Loucy (cell line): ENCODE results near the gene RBSN.

Source experiments
- H2AFZ ChIP-seq: fragments of 200-600 bp; sonication (generic); 2 replicates; pipeline ENCODE4 v1.6.0; 2016; ENCODE audit warnings: antibody characterized with exemption, mild to moderate bottlenecking, low read length, moderate library complexity
- H3F3A ChIP-seq: fragments of 200-600 bp; 2 replicates; pipeline ENCODE4 v1.6.0; 2016; ENCODE audit warnings: antibody characterized with exemption, low read depth, mild to moderate bottlenecking
- H3K27me3 ChIP-seq: fragments of 200-600 bp; sonication (generic); 2 replicates; pipeline ENCODE4 v1.6.1; 2014; ENCODE audit warnings: low read length, mild to moderate bottlenecking; ENCODE audit not compliant: insufficient read depth, poor library complexity, severe bottlenecking
- H3K36me3 ChIP-seq: fragments of 200-600 bp; sonication (generic); 2 replicates; pipeline ENCODE4 v1.6.1; 2016; ENCODE audit warnings: low read length; ENCODE audit not compliant: insufficient read depth
- H3K4me1 ChIP-seq: fragments of 200-600 bp; sonication (generic); 2 replicates; pipeline ENCODE4 v1.5.1; 2014; ENCODE audit warnings: low read length, mild to moderate bottlenecking; ENCODE audit not compliant: insufficient read depth, poor library complexity, severe bottlenecking
- H3K4me2 ChIP-seq: fragments of 200-600 bp; sonication (generic); 2 replicates; pipeline ENCODE4 v1.6.0; 2014; ENCODE audit warnings: antibody characterized with exemption, low read length, low read depth, mild to moderate bottlenecking; ENCODE audit not compliant: poor library complexity, severe bottlenecking
- H3K4me3 ChIP-seq: fragments of 200-600 bp; sonication (generic); 2 replicates; pipeline ENCODE4 v1.5.1; 2014; ENCODE audit warnings: low read length, mild to moderate bottlenecking, mixed read lengths; ENCODE audit not compliant: poor library complexity, severe bottlenecking
- H3K79me2 ChIP-seq: fragments of 200-600 bp; sonication (generic); 2 replicates; pipeline ENCODE4 v1.6.1; 2014; ENCODE audit warnings: low read length; ENCODE audit not compliant: insufficient read depth
- H3K9ac ChIP-seq: fragments of 200-600 bp; sonication (generic); 2 replicates; pipeline ENCODE4 v1.6.0; 2014; ENCODE audit warnings: mild to moderate bottlenecking, low read depth, low read length, moderate library complexity; ENCODE audit not compliant: poor library complexity, severe bottlenecking
- H3K9me2 ChIP-seq: fragments of 200-600 bp; sonication (generic); replicated peaks from 2 replicates; pipeline ENCODE4 v1.6.1; 2016; ENCODE audit warnings: low read depth, low read length, mixed read lengths
- H3K9me3 ChIP-seq: fragments of 200-600 bp; sonication (generic); 2 replicates; pipeline ENCODE4 v1.6.1; 2014; ENCODE audit warnings: mild to moderate bottlenecking, antibody characterized with exemption, low read length, low read depth; ENCODE audit not compliant: insufficient read depth
- H4K20me1 ChIP-seq: fragments of 200-600 bp; sonication (generic); 2 replicates; pipeline ENCODE4 v1.6.0; 2014; ENCODE audit warnings: antibody characterized with exemption, low read length, mild to moderate bottlenecking; ENCODE audit not compliant: insufficient read depth, poor library complexity, severe bottlenecking
- EZH2phosphoT487 ChIP-seq: fragments of 200-600 bp; IDR thresholded peaks from 2 replicates; pipeline ENCODE4 v1.6.1; 2018; ENCODE audit warnings: antibody characterized with exemption, mild to moderate bottlenecking, moderate library complexity, borderline replicate concordance
- TF ChIP-seq, protein P1 (sequence below): fragments of 200-600 bp; sonication (generic); conservative IDR thresholded peaks from 2 replicates; pipeline ENCODE4 v1.5.1; 2014; ENCODE audit warnings: mild to moderate bottlenecking, antibody characterized with exemption, low read length

RBSN gene

DNA sequence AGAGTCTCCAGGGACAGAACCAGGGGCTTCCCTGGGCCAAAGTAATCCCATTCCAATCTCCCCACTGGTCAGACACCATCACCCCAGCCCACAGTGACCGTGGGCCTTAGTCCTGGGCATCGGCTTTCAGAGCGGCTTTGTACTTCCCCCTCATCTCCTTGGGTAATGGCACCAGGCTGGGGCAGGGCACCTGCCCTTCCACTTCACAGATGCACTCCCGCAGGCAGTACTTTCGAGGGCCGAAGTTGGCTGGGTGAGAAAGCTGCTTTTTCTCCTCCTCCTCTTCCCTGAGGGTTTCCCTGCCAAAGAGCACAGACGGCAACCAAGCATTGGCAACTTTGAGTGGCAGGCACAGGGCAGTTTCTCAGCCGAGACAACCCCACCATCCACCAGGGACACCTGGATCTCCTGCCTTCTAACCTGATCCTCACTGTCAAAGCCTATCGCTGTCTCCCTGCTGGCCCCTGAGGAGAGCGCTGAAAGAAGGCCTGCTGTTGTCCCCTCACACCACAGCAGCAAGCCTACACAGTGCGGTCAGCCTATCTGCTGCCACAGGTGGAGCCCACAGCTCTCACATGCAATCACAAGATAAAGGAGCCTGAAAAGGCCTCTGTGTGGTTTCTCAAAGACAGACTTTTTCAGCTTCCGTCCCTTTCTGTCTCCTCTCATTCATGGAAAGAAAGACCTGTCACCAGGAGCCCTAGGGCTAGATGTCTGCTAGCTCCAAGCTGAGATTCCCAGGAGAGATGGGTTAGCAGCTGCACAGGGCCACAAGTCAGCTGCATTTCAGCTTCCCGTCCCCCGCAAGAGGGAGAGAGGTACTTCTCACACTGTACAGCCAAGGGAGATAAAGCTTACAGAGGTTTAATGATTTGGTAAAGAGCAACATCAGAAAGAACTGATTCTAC is 46.4 kb downstream of the RBSN start:
- H3K9me3 ChIP-seq: no peaks in the 10 kb centered on the region
- no peak overlapping the region for H3K4me3 ChIP-seq
- no peaks in the 10 kb centered on the region for H3F3A ChIP-seq
- no peaks in the 10 kb centered on the region for H3K27me3 ChIP-seq
- H3K9me2 ChIP-seq: no peaks in the 10 kb centered on the region
- TF ChIP-seq, protein P1, sequence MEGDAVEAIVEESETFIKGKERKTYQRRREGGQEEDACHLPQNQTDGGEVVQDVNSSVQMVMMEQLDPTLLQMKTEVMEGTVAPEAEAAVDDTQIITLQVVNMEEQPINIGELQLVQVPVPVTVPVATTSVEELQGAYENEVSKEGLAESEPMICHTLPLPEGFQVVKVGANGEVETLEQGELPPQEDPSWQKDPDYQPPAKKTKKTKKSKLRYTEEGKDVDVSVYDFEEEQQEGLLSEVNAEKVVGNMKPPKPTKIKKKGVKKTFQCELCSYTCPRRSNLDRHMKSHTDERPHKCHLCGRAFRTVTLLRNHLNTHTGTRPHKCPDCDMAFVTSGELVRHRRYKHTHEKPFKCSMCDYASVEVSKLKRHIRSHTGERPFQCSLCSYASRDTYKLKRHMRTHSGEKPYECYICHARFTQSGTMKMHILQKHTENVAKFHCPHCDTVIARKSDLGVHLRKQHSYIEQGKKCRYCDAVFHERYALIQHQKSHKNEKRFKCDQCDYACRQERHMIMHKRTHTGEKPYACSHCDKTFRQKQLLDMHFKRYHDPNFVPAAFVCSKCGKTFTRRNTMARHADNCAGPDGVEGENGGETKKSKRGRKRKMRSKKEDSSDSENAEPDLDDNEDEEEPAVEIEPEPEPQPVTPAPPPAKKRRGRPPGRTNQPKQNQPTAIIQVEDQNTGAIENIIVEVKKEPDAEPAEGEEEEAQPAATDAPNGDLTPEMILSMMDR: no peak
- TF ChIP-seq EZH2phosphoT487: no peak
- H3K4me2 ChIP-seq: no peak overlapping the region
- H3K9ac ChIP-seq: no peak overlapping the region
- no peak overlapping the region for H2AFZ ChIP-seq
- peaks cover 3% of the 10 kb centered on the region for H4K20me1 ChIP-seq
- H3K4me1 ChIP-seq: no peaks in the 10 kb centered on the region
- H3K36me3 ChIP-seq: peaks cover 55% of the 10 kb centered on the region; the same call in 1 of the 2 replicates
- peaks cover 28% of the 10 kb centered on the region for H3K79me2 ChIP-seq

DNA sequence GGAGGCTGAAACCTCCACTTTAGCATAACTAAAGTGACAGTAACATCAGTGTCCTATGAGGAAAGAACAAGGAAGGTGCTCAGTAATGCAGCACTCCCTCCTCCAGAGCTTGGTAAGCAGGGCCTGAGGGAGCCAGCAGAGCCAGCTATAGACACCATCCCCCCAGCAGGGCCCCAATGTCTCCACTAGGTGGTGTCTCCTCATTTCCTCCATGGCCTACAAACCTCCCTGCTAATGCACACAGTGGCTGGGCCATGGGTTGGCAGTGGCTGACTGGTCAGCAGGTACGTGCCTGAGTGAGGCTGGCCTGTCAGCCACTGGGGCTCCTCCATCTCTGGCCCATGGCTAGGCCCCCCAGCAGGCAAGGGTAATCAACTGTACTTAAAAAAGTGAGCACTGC is 47.4 kb downstream of the RBSN start:
- Histone ChIP-seq H3K79me2 (peaks cover 21% of the 10 kb centered on the region), H2AFZ (no peak overlapping the region), H3K4me2 (no peak overlapping the region), H4K20me1 (peaks cover 3% of the 10 kb centered on the region), H3K4me1 (no peaks in the 10 kb centered on the region), H3K27me3 (no peaks in the 10 kb centered on the region), H3K9me2 (no peaks in the 10 kb centered on the region), H3K36me3 (peaks cover 65% of the 10 kb centered on the region; the same call in 1 of the 2 replicates), H3K4me3 (no peak overlapping the region), H3F3A (no peaks in the 10 kb centered on the region), H3K9ac (no peak overlapping the region), H3K9me3 (no peaks in the 10 kb centered on the region)
- TF ChIP-seq EZH2phosphoT487: no peak
- TF ChIP-seq, protein P1: peak; percentile 79

DNA sequence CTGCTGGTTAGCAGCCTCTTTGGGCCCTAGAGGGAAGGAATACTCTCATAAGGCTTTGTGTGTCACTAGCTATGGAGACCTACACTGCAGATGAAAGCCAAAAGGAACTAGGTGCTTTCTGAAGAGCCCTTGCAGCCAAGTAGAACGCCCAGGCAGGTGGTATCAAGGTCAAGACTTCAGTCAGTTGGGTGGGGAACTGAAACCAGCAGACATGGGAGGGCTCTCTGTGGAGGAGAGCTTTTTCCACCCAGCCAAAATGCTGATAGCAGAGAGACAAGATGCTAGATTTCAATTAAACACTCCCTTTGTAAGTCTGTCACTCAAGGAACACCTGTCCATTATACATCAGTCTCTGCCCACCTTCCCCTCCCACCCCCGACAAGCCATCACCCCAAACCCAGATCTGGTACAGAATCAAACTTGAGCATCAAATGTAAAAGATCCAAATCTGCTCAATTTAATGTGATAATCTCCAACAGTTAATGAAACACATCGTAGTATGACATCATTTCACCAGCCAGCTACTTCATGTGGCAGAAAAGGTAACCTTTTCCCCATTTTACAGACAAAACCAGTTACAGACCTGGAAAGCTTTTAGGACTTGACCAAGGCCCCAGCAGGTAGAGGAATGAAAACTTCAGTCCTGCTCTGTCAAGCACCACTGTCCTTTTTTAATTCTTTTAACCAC is 48.4 kb downstream of the RBSN start:
- H3K4me1 ChIP-seq: no peaks in the 10 kb centered on the region
- H3K9me3 ChIP-seq: no peaks in the 10 kb centered on the region
- peaks cover 3% of the 10 kb centered on the region for H4K20me1 ChIP-seq
- no peak overlapping the region for H3K4me3 ChIP-seq
- no peak overlapping the region for H3K4me2 ChIP-seq
- no peak overlapping the region for H3K9ac ChIP-seq
- H3K27me3 ChIP-seq: no peaks in the 10 kb centered on the region
- H2AFZ ChIP-seq: no peak overlapping the region
- H3K79me2 ChIP-seq: peaks cover 15% of the 10 kb centered on the region
- H3K36me3 ChIP-seq: peaks cover 75% of the 10 kb centered on the region
- H3K9me2 ChIP-seq: no peaks in the 10 kb centered on the region
- TF ChIP-seq, protein P1: no peak
- no peak for TF ChIP-seq EZH2phosphoT487
- H3F3A ChIP-seq: no peaks in the 10 kb centered on the region
